CD4-positive, alpha-beta T cell treated with Interleukin-15 for 1 hour (primary cell): ENCODE results near the gene LYAR.
A peak's percentile ranks its signal among the peaks of the same experiment; 100 is the strongest.

ENCODE experiments used
- DNase-seq: peaks from one replicate; pipeline ENCODE4 v3.0.0-alpha.2; 2020

The LYAR gene

GRCh38 chr4:4289941-4290850 is at the start of gene LYAR, which contains the start of gene ZBTB49:
LYAR (minus strand) TSS chr4:4290154; CDS start chr4:4283742, 6,412 bp downstream.
ZBTB49 (plus strand) TSS chr4:4290251; CDS start chr4:4299946, 9,695 bp downstream.
- DNase-seq: peak; percentile 94

DNA sequence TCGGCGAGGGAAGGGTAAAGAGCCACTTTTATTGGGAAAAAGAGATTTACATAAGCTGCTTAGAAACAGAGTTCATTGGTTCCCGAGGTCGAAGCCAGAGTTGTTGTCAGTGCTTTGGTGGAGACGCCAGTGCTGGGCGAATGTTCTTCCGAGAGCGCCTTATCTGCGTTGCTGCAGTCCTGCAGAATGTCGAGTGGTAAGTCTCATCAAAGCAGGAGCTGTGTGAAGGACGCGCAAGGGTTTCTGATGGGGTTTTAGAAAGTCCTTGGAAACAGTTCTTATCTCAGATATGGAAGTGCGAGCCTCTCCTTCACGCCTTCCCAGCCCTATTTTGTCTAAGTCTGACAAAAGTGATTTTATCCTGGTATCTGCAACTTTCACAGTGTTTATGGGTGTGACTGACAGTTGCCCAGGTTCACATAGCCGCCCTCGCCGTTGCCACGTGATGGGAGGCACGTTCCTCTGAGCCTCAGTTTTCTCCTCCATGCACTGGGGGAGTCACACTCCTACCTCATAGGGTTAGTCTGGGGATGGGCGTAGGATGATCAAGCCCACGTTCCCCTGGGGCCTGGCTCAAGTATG is 49.6 kb upstream of the LYAR start:
- no peak for DNase-seq

DNA sequence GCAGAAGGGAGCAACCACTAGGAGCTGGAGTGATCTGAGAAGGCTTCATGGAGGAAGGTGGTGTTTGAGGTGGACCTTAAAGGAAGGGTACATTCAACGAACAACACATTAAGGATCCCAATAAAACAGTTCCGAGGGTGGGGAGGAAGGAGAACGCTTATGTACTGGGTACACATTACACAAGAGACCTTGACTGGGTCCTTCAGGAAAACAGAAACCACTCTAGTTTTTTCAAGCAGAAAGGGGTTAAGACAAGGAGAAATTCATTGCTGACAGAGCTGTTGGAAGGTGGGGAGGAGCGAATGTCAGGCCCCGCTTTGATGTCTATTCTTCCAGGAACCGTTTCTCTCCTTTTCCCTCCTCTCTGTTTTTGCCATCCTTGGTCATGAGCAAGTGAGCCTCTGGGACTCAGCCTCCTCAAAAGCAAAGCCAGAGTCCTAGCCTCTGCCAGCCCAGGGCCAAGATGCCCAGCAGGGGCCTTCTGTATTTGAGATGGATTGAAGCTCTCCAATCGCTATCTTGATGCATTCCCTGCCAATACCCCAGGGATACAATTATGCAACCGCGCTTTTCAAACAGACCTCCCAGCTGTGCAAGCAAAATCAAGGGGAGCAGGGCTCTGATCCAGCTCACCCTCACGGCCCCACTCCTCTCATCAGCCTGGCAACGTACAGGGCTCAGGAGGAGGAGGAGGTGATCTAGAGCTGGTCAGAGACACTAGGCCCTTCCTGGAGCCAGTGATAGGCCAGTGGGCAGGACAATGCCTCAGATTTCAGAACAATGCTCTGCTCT is 48.5 kb upstream of the LYAR start:
- no peak for DNase-seq

GRCh38 chr4:4334798-4335520 is 45.0 kb upstream of the LYAR start:
- peak; percentile 74 for DNase-seq

GRCh38 chr4:4333265-4333706 is 43.3 kb upstream of the LYAR start:
- DNase-seq: no peak

DNA sequence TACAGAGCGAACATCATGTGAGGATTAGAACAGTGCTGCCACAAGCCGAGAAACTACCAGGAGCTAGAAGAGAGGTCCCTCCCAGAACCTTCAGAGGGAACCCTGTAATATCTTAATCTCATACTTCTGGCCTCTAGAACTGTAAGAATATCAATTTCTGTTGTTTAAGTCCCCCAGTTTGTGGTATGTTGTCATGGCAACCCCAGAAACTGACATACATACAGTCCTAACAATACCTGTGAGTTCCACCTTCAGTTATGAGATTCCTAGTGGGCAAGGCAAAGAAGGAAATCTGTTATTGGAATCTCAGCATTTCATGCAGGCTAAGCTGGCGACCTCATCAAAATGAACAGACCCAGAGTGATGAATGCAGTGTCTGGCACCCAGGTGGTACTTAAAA is 42.6 kb upstream of the LYAR start:
- DNase-seq: no peak

- DNase-seq: no peak
These were observed 40.8 kb upstream of the LYAR start for GRCh38 chr4:4330794-4331193.

- no peak for DNase-seq
These were observed 39.5 kb upstream of the LYAR start for GRCh38 chr4:4329496-4329895.

DNA sequence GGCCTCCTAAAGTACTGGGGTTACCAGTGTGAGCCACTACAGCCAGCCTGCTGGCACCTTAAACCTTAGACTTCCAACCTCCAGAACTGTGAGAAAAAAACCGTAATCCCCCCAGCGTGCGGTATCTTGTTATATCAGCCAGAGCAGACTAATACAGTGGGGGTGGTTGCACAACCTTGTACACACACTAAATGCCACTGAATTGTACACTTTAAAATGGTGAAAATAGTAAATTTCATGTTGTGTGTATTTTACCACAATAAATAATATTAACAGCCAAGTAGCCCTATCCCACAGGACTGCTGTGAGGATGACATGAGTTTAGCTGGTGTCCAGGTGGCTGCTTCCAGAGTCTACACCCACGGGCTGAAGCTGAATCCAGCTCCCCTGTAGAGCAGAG is 38.9 kb upstream of the LYAR start:
- DNase-seq: no peak

DNA sequence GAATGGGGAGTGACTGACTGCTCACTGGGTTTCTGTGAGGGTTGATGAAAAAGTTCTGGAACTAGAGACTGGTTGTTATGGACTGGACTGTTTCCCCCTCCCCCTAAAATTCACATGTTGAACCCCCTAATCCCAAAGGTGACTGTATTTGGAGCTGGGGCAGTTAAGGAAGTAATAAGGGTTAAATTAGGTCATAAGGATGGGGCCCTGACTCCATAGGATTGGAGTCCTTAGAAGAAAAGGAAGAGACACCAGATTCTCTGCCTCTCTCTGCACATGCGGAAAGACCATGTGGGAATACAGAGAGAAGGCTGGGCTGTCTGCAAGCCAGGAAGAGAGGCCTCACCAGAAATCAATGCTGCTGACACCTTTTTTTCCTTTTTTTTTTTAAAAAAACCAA is 38.3 kb upstream of the LYAR start:
- no peak for DNase-seq

DNA sequence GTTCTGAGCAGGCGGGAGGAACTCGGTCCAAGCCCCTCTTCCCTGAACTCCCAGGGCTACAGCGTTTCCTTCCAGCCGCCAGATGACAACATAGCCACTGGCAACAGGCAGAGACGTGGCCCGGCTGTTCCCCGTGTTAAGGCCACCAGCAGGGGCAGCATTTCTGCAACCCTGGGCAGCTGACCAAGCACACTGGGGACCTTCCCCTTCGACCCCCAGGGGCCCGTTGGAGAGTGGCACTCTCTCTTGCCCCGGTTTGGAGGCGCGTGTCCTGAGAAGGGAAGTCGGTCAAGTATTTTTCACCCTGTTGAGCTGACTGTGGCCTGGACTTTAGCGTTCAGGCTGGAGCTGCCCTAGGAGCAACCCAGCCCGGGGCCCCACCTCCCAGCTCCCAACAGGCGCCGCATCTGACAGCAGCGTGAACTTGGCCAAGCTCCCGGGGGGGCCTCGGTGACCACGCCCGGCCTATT is 37.7 kb upstream of the LYAR start:
- no peak for DNase-seq

- DNase-seq: no peak
These were observed 36.2 kb upstream of the LYAR start for GRCh38 chr4:4326166-4326565.

- DNase-seq: no peak
These were observed 35.4 kb upstream of the LYAR start for GRCh38 chr4:4325321-4325720.

DNA sequence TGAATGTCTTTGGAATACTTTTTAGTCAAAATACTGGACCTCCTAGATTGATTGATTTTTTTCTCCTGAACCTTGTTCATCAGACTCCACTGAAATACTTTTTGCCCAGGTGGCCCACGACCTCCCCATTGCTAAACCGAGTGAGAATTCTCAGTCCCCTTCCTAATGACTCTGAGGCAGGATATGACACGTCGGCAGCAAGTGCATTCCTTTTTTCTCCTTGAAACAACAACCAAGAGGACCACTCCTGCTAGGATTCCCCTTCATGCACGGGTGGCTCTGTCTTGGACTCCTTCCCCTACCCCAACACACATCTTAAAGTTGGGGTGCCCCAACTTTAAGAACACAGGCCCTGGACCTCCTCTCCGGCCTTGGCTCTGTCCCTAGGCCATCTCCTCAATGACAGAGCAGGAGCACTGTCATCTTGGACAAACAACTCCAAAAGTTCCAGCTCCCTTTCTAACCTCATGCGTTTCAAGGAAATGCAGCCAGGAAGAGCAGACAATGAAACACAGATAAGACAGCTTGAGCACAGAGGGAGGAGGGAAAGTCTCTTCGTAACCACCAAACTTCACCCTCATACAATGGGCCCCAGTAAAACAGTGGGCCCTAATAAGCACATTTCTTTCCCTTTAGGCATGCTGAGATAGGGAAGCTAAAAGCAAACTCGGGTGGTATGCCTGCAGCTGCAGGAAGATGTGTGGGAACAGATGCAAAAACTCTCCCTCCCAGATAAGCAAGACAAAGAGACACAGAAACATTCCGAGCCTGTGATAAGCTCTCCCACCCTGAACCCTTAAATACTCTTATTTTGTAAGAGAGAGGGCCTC is 34.0 kb upstream of the LYAR start:
- DNase-seq: no peak

GRCh38 chr4:4321951-4322688 is 32.2 kb upstream of the LYAR start:
- no peak for DNase-seq

DNA sequence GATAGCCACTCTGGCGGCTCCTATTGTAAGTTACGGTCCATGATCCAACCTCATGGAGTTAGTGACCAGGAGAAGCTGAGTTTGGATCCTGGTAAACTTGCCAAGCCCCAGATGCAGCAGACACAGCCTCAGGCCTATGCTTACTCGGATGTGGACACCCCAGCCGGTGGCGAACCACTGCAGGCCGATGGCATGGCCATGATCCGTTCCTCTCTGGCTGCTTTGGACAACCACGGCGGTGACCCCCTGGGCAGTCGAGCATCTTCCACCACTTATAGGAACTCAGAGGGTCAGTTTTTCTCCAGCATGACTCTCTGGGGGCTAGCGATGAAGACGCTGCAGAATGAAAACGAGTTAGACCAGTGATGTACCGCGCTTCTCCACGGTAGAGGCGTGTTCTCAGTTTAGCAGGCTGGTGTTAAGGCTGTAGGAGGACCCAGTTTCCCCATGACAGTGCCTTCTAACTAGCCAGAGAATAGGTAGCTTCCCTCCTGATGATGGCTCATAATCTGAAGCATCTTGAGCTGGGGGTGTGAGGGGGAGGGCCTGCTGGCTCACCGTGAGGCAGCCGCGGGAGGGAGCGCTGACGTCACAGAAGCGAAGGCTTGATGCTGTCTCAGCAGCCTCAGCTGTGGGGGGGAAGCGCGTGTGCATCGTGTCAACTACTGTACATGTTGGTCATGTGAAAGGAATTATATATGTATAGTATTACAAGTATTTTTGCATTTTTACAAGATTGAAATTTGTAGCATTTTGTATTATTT is 31.2 kb upstream of the LYAR start:
- no peak for DNase-seq

DNA sequence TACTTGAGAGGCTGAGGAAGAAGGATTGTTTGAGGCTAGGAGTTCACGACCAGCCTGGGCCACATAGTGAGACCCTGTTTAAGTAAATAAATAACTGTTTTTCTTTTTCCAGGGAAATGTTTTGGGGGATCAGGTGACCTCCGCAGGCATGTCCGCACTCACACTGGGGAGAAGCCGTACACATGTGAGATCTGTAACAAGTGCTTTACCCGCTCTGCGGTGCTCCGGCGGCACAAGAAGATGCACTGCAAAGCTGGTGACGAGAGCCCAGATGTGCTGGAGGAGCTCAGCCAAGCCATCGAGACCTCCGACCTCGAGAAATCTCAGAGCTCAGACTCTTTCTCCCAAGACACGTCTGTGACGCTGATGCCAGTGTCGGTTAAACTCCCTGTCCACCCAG is 30.6 kb upstream of the LYAR start:
- DNase-seq: no peak

GRCh38 chr4:4317496-4318232 is 27.7 kb upstream of the LYAR start:
- no peak for DNase-seq

GRCh38 chr4:4316150-4316495 is 26.2 kb upstream of the LYAR start:
- no peak for DNase-seq
